HFF-Myc (cell line): ENCODE data around the gene OVOL1.

Experiments
- DNase-seq: peaks from one replicate; pipeline ENCODE4 v3.0.0-alpha.2; 2011; ENCODE audit warnings: low read depth; ENCODE audit errors: extremely low read depth
- H3K4me3 ChIP-seq: replicated peaks from 2 replicates; pipeline ENCODE4 v1.5.1; 2011; ENCODE audit warnings: low read depth, mild to moderate bottlenecking, control low read depth, low read length
- TF ChIP-seq, protein P1 (sequence below): IDR thresholded peaks from 2 replicates; pipeline ENCODE4 v1.5.1; 2012; ENCODE audit warnings: mild to moderate bottlenecking, low read depth, low read length, control low read depth; ENCODE audit errors: missing control alignments

Gene OVOL1

DNA sequence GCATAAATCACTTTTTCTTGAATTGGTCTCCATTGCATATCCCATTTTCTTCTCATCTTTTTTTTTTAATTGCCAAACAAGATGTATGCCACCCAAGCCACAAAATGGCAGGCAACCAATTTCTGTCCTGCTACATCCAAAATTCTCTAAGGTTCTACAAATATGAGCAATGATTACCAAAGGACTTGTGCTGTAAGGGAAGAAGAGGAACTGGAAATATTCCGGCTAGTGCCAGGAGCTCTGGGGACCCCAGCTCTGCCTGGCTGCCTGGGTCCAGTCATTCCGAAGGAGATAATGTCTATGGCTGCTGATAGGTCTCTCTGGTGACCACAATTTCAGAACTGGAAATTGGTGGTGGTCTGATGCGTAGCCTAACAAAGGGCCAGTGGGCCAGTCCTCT lies 29.8 kb downstream of the OVOL1 start:
- no peak for DNase-seq
- TF ChIP-seq, protein P1, sequence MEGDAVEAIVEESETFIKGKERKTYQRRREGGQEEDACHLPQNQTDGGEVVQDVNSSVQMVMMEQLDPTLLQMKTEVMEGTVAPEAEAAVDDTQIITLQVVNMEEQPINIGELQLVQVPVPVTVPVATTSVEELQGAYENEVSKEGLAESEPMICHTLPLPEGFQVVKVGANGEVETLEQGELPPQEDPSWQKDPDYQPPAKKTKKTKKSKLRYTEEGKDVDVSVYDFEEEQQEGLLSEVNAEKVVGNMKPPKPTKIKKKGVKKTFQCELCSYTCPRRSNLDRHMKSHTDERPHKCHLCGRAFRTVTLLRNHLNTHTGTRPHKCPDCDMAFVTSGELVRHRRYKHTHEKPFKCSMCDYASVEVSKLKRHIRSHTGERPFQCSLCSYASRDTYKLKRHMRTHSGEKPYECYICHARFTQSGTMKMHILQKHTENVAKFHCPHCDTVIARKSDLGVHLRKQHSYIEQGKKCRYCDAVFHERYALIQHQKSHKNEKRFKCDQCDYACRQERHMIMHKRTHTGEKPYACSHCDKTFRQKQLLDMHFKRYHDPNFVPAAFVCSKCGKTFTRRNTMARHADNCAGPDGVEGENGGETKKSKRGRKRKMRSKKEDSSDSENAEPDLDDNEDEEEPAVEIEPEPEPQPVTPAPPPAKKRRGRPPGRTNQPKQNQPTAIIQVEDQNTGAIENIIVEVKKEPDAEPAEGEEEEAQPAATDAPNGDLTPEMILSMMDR = no peak
- H3K4me3 ChIP-seq = no peak overlapping the region

DNA sequence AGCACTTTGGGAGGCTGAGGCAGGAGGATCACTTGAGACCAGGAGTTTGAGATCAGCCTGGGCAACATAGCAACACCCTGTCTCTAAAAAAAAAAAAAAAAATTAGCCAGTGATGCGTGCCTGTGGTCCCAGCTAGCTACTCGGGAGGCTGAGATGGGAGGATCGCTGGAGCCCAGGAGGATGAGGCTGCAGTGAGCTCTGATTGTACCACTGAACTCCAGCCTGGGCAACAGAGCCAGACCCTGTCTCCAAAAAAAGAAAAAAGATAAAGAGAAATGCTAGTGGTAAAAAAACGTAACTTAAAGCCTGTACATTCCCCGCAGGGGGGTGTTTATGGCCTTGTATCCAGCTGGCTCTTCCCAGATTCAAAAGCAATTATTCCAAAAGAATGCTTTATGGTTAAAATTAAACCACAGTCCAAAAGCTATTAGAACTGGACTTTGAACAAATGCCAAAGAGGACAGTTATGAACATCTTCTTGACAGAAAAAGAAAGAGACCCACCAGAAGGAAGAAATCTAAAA lies 30.5 kb downstream of the OVOL1 start:
- H3K4me3 ChIP-seq = peak overlapping the region; percentile 45
- no peak for DNase-seq
- TF ChIP-seq, protein P1 = no peak

DNA sequence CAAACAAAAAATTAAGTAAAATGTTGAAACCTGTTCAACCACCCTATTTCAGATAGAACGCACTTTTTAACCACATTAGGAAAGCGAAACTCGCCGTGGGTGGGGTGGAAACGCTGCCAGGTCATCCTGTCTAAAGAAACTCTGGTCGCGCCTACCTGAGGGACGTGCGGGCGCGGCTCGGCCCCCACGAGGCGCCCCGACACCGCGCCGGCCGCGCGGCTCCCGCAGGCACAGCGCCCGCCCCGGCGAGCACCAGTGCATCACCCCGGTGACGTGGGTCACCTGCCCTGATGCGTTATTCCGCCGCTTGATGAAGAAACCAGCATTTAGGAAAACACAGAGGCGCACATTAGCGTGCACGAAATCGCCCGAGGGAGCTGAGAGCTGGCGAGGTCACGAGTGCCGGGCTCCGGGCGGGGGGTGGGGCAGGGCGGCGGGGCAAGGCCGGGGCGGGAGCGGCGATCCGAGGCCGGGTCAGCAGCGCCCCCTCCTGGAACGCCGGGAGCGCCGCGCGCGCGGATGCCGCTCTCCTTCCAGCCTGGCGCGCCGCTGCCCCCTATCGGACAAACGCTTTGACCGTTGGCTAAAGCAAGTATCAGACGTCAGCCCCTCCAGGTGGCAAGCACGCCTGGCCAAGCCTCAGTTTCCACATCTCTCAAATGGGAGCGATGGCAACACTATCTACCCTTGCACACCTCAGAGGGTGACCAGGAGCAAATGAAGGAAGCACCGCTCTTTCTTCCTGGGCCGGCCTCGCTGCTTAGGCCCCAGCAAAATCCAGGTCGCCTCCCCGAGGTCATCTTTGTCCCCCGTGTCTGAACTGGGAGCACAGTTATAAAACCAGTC lies 31.2 kb downstream of the OVOL1 start:
- DNase-seq = peak; percentile 39
- peak overlapping the region; percentile 45 for H3K4me3 ChIP-seq
- TF ChIP-seq, protein P1 = peak; percentile 97

DNA sequence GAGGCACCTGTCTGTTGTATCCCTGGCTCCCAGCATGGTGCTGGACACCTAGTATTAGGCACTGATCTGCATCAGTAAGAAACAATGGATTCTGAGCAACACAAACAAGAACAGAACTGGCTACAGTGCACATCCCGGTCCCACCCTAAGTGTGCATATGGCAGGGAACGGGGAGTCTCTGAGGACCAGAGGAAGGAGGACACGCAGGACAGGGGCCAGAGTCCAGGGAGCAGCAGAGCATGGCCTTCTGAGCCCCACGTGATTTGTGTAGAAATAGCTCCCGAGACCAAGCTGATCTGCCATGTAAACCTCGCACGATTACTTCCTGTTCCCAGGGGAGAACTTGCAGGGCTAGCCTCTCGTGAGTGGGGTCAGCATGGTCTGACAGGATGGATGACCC lies 34.2 kb downstream of the OVOL1 start:
- DNase-seq = no peak
- TF ChIP-seq, protein P1 = no peak
- H3K4me3 ChIP-seq = no peak overlapping the region

DNA sequence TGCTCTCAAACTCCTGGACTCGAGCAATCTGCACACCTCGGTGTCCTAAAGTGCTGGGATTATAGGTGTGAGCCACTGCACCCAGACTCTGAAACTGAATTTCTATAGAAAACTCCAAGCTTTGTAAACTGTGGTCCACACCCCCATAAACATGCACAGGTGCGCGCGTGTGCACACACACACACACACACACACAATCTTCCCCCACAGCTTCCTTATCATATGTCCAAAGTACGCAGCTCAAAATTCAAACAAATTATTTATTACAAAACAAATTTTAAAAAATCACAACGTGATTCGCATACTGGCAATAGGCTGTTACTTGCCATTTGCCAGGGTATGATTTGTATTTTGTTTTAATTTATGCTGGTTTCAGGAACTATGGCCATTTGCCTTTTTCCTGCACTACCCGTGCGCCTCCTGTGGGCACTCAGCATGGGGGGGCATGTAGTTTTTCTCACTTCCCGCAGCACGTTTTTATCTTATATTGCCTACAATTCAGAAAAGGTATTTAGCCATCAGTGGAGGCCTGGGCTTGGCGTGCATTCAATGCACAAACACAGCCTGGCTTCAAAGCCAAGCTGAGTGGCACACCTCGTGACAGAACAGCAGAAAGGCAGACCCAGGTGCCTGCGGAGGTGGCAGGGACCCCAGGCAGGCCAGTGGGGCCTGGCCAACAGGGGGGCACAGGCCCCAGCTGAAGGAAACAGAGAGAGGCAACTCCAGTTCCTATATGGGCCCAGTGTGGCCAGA lies 36.1 kb downstream of the OVOL1 start:
- H3K4me3 ChIP-seq = no peak overlapping the region
- TF ChIP-seq, protein P1 = no peak
- DNase-seq = no peak

DNA sequence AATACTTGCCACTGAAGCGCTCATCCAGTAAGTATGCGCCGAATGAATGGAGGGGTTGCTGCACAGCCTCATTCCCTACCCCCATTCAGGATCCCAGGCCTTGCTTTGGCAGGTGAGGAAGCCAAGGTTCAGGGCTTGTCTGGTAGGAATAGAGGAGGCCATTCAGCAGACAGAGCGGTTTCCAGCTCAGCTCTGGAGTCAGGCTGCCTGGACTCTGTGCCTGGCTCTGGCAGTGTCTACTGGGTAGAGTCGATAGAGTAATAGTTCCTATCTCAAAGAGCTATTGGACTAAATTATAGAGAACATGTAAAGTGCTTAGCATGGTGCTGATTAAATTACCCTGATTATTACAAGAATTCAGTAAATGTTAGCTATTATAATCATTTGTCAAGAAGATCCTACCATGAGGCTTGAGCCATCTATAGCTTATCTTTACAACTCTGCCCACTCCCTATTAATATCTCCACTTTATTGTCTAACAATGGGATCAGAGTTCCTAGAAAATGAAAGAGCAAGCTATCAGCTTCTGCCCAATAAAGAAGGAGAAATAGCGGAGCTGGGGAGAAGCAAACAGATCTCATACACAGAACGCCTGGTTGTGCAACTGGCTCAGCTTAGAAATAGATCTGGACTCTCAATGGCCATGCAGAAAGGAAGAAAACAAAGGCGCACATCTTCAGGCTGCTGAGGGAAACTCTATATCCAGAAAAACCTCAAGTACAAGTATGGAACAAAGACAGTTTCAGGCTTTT lies 40.3 kb downstream of the OVOL1 start:
- DNase-seq = no peak
- H3K4me3 ChIP-seq = no peak overlapping the region
- TF ChIP-seq, protein P1 = no peak
